GM20000 (cell line): ENCODE measurements around the gene UBE2G2.

Experiments used
- DNase-seq: peaks from one replicate; pipeline ENCODE4 v3.0.0; 2012; ENCODE audit warnings: low spot score
- TF ChIP-seq, protein P1 (sequence below): IDR thresholded peaks from 2 replicates; pipeline ENCODE4 v1.5.1; 2012; ENCODE audit warnings: mild to moderate bottlenecking, control low read depth; ENCODE audit errors: extremely low read depth, missing control alignments

UBE2G2 gene

DNA sequence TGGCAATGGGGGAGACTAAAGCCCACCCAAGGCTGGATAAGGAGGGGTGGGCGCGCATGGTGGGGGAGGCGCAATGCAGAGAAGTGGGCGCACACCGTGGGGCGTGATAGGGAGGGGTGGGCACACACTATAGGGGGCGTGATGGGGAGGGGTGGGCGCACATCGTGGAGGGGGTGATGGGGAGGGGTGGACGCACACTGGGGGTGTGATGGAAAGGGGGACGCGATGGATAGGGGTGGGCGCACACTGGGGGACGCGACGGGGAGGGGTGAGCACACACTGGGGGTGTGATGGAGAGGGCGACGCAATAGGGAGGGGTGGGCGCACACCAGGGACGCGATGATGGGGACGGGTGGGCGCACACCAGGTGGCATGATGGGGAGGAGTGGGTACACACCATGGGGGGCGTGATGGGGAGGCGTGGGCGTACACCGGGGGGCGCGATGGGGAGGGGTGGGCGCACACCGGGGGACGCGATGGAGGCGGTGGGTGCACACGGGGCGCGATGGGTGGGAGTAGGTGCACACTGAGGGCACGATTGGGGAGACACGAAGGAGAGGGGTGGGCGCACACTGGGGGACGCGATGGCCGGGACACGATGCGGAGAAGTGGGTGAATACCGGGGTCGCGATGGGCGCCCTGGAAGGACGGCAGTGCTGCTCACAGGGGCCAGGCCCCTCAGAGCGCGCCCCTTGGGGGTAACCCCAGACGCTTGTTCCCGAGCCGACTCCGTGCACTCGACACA, 15.3 kb upstream of the UBE2G2 start:
- TF ChIP-seq, protein P1, sequence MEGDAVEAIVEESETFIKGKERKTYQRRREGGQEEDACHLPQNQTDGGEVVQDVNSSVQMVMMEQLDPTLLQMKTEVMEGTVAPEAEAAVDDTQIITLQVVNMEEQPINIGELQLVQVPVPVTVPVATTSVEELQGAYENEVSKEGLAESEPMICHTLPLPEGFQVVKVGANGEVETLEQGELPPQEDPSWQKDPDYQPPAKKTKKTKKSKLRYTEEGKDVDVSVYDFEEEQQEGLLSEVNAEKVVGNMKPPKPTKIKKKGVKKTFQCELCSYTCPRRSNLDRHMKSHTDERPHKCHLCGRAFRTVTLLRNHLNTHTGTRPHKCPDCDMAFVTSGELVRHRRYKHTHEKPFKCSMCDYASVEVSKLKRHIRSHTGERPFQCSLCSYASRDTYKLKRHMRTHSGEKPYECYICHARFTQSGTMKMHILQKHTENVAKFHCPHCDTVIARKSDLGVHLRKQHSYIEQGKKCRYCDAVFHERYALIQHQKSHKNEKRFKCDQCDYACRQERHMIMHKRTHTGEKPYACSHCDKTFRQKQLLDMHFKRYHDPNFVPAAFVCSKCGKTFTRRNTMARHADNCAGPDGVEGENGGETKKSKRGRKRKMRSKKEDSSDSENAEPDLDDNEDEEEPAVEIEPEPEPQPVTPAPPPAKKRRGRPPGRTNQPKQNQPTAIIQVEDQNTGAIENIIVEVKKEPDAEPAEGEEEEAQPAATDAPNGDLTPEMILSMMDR: no peak
- DNase-seq: no peak

DNA sequence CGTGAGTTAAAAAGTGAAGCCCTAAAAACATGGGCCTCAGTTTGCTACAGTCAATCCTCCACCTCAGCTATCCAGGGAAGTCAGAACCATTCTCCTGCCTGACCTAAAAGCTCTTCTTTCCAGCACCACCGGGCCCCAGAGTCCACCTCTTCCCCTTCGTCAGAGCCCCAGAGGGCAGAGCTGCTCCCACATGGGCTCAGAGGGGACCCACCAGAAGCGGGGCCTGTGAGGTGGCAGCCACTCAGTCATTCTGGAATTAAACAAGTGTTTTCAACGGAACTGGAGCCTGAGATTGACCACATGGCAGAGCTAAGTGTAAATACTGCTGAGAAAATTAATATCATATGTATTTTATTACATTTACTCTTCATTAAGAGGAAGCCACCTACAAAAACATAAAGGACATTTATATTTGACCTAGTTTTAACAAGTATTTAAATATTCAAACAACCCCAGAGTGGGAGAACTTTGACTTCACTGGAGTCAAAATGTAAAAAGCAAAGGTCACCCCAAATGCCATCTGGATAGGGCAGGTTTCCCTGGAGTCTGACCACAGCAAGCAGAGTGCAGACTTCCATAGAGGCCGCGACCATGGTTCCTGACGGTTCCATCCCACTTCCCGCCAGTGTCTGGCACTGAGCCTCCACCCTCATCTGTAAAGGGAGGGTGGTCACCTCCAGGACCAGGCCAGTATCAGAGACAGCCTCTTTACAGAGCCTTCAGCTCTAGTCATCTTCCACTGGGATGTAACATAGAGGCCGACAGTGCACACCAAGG, 14.4 kb upstream of the UBE2G2 start:
- TF ChIP-seq, protein P1: no peak
- DNase-seq: no peak

DNA sequence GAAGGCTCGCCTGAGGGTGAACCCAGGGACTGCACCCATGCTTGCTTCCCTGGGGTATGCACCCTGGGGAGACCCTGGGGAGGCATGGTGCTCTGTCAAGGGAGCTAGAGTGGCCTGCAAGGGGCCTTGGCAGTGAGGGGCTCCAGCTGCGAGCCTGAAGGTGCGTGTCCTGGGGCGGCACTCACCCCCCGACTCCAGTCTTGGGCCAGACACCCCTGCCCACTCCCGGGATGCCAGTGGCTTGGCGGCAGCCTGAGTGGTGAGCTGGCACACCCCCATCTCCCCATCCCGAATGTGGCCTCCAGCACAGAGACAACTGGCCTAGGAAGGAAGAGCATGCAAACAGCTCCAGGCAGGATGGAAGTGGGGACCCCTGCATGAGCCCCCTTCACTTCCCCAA, 13.6 kb upstream of the UBE2G2 start:
- TF ChIP-seq, protein P1: no peak
- DNase-seq: no peak

DNA sequence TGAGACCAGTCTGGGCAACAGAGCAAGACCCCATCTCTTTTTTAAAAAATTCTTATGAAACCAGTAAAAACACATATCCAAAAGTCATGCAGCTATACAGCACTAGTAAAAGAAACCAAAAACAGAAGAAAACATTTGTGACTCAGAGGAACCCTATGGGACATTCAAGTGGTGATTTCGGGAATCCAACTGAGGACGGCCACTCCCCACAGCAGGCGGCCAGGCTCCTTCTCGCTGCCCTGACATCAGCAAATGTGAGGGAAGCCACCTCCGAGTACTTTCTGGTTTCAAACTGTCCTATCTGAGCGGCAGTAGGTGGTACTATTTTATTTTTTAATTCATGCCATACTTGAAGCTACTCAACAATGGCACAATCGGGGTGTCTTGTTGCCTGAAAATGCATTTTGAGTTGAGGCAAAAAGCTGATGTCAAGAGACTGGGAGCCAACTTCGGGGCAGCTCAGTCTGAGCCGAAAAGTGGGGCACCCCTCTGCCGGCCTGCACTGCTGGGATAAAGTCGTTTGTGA, 12.9 kb upstream of the UBE2G2 start:
- DNase-seq: no peak
- TF ChIP-seq, protein P1: no peak

- no peak for DNase-seq
- TF ChIP-seq, protein P1: no peak
These were observed 12.1 kb upstream of the UBE2G2 start for GRCh38 chr21:44813727-44814126.

- no peak for DNase-seq
- TF ChIP-seq, protein P1: no peak
These were observed 11.5 kb upstream of the UBE2G2 start for GRCh38 chr21:44813149-44813548.

- TF ChIP-seq, protein P1: no peak
- DNase-seq: no peak
These were observed 11.0 kb upstream of the UBE2G2 start for GRCh38 chr21:44812640-44813039.
